Vagina (tissue), 2 donors: ENCODE measurements around the gene ENOX1. TPM values are rescaled to one million over a fixed set of nuclear protein-coding genes. Genes with fewer than 3 reads are reported as not detected.

Experiments
- DNase-seq, 2 donors: peaks; one replicate each; pipeline ENCODE4 v3.0.0-alpha.2; 2017; ENCODE audit errors: extremely low spot score in 2 of 2
- H3K27ac ChIP-seq: fragments of 200-600 bp; sonication (generic); one replicate; pipeline ENCODE4 v1.5.1; 2019
- H3K27me3 ChIP-seq: fragments of 200-600 bp; sonication (generic); one replicate; pipeline ENCODE4 v1.5.1; 2019
- H3K36me3 ChIP-seq, 2 donors: fragments of 200-600 bp; sonication (generic); one replicate each; pipeline ENCODE4 v1.5.1; 2017 to 2019
- H3K4me1 ChIP-seq: fragments of 200-600 bp; sonication (generic); one replicate; pipeline ENCODE4 v1.5.1; 2019
- H3K4me3 ChIP-seq, 2 donors: fragments of 200-600 bp; sonication (generic); 1 replicate in 1 of 2; 2 replicates in 1 of 2; pipeline ENCODE4 v1.5.1; 2016 to 2019
- H3K9me3 ChIP-seq: fragments of 200-600 bp; sonication (generic); one replicate; pipeline ENCODE4 v1.5.1; 2019
- CTCF ChIP-seq, 3 experiments: fragments of 450-650 bp in 2 of 3; fragments of 200-600 bp in 1 of 3; sonication (generic) in 1 of 3; IDR thresholded peaks; one replicate each; pipeline ENCODE4 v1.5.1; 2017 to 2019; ENCODE audit warnings: antibody characterized with exemption in 3 of 3, mild to moderate bottlenecking in 2 of 3, moderate library complexity in 2 of 3
- POLR2A ChIP-seq, 2 donors: fragments of 450-650 bp; IDR thresholded peaks; one replicate each; pipeline ENCODE4 v1.6.1; 2017; ENCODE audit warnings: antibody characterized with exemption in 2 of 2, mild to moderate bottlenecking in 2 of 2, moderate library complexity in 2 of 2
- POLR2AphosphoS5 ChIP-seq, 2 donors: sonication (generic); formaldehyde crosslinking; IDR thresholded peaks; one replicate each; pipeline ENCODE4 v1.9.0; 2017; ENCODE audit warnings: antibody characterized with exemption in 2 of 2, mild to moderate bottlenecking in 2 of 2, low read depth in 1 of 2; ENCODE audit not compliant: insufficient read depth in 1 of 2
- intact Hi-C: fragments of 100-400 bp; cut with DNase I; formaldehyde crosslinking; loops from one replicate; pipeline ENCODE4 v1.15.1; 2023
- total RNA-seq: library from RNA; depleted of rRNA; stranded (reverse); fragments of >200 nt; gene quantifications from one replicate; pipeline ENCODE4 v1.2.3, GENCODE V29; 2016

The ENOX1 gene
- total RNA-seq, 1 donor from 2014 or later: 2.7 TPM

- H3K27ac ChIP-seq: no peak overlapping the region
- intact Hi-C loops: no loop called here
- TF ChIP-seq POLR2A (IDR thresholded peaks at IDR 0.05) (no peak), POLR2AphosphoS5 (IDR thresholded peaks at IDR 0.05; ENCODE audit: insufficient read depth in 1 of 2, low read depth in 1 of 2) (no peak)
- no peaks in the 10 kb centered on the region for H3K4me1 ChIP-seq
- DNase-seq: no peak
- no peak overlapping the region for H3K4me3 ChIP-seq
- H3K9me3 ChIP-seq: no peaks in the 10 kb centered on the region
- no peaks in the 10 kb centered on the region for H3K27me3 ChIP-seq
- no peaks in the 10 kb centered on the region for H3K36me3 ChIP-seq
Observed at GRCh38 chr13:43434191-43434590, 352.6 kb downstream of the ENOX1 start.

- TF ChIP-seq CTCF (IDR thresholded peaks at IDR 0.05): no peak
- TF ChIP-seq POLR2AphosphoS5 (IDR thresholded peaks at IDR 0.05; ENCODE audit: insufficient read depth in 1 of 2, low read depth in 1 of 2): no peak
- TF ChIP-seq POLR2A (IDR thresholded peaks at IDR 0.05): no peak
- Histone ChIP-seq H3K27ac (no peak overlapping the region), H3K4me3 (no peak overlapping the region), H3K27me3 (no peaks in the 10 kb centered on the region), H3K9me3 (no peaks in the 10 kb centered on the region), H3K4me1 (no peaks in the 10 kb centered on the region), H3K36me3 (no peaks in the 10 kb centered on the region)
- DNase-seq: no peak
- intact Hi-C loops: no loop called here
Observed at GRCh38 chr13:43433691-43434141, 353.1 kb downstream of the ENOX1 start.

- TF ChIP-seq CTCF (IDR thresholded peaks at IDR 0.05) (no peak), POLR2AphosphoS5 (IDR thresholded peaks at IDR 0.05; ENCODE audit: insufficient read depth in 1 of 2, low read depth in 1 of 2) (no peak), POLR2A (IDR thresholded peaks at IDR 0.05) (no peak)
- Histone ChIP-seq H3K9me3 (no peaks in the 10 kb centered on the region), H3K4me1 (no peaks in the 10 kb centered on the region), H3K36me3 (no peaks in the 10 kb centered on the region), H3K27me3 (no peaks in the 10 kb centered on the region), H3K4me3 (no peak overlapping the region), H3K27ac (no peak overlapping the region)
- DNase-seq: no peak
- intact Hi-C loops: no loop called here
Observed at GRCh38 chr13:43432958-43433357, 353.8 kb downstream of the ENOX1 start.

GRCh38 chr13:43431841-43432240 is 354.9 kb downstream of the ENOX1 start:
- no peak for DNase-seq
- Histone ChIP-seq H3K4me3 (no peak overlapping the region), H3K27me3 (no peaks in the 10 kb centered on the region), H3K9me3 (no peaks in the 10 kb centered on the region), H3K36me3 (no peaks in the 10 kb centered on the region), H3K27ac (no peak overlapping the region), H3K4me1 (no peaks in the 10 kb centered on the region)
- TF ChIP-seq POLR2A (IDR thresholded peaks at IDR 0.05) (no peak), CTCF (IDR thresholded peaks at IDR 0.05) (no peak), POLR2AphosphoS5 (IDR thresholded peaks at IDR 0.05; ENCODE audit: insufficient read depth in 1 of 2, low read depth in 1 of 2) (no peak)
- intact Hi-C loops: no loop called here

GRCh38 chr13:43431290-43431716 is 355.5 kb downstream of the ENOX1 start:
- intact Hi-C loops: no loop called here

More at GRCh38 chr13:43431290-43431716, 355.5 kb downstream of the ENOX1 start:
- no peaks in the 10 kb centered on the region for H3K9me3 ChIP-seq
- no peak overlapping the region for H3K4me3 ChIP-seq
- no peaks in the 10 kb centered on the region for H3K36me3 ChIP-seq
- peaks cover 2% of the 10 kb centered on the region for H3K4me1 ChIP-seq
- H3K27ac ChIP-seq: no peak overlapping the region
- H3K27me3 ChIP-seq: no peaks in the 10 kb centered on the region
- DNase-seq: no peak
- no peak for TF ChIP-seq POLR2AphosphoS5 (IDR thresholded peaks at IDR 0.05; ENCODE audit: insufficient read depth in 1 of 2, low read depth in 1 of 2)
- TF ChIP-seq POLR2A (IDR thresholded peaks at IDR 0.05): no peak
- no peak for TF ChIP-seq CTCF (IDR thresholded peaks at IDR 0.05)
